Natural killer cell (primary cell): ENCODE results near the gene SMARCA4. TPM values are rescaled to one million over a fixed set of nuclear protein-coding genes. Genes with fewer than 3 reads are reported as not detected.

ENCODE experiments used
- ATAC-seq, 3 donors: fragments of 150-1000 bp in 2 of 3; fragments of 200-7000 bp in 1 of 3; cut with Tn5 transposase; 1 replicate in 1 of 3; 2 replicates in 2 of 3; pipeline ENCODE4 v1.10.0; 2021; ENCODE audit warnings: mild to moderate bottlenecking in 2 of 3, moderate library complexity in 2 of 3
- DNase-seq, 2 donors: peaks; one replicate each; pipeline versions ENCODE4 v3.0.0 to v3.0.0-alpha.2; 2013 to 2021; ENCODE audit warnings: mixed read lengths in 1 of 2
- H3K27ac ChIP-seq: one replicate; pipeline ENCODE4 v1.5.1; 2013; ENCODE audit warnings: mild to moderate bottlenecking, low read length
- H3K27me3 ChIP-seq: one replicate; pipeline ENCODE4 v1.6.1; 2013; ENCODE audit warnings: low read length; ENCODE audit not compliant: control insufficient read depth, insufficient read depth
- H3K36me3 ChIP-seq: one replicate; pipeline ENCODE4 v1.6.1; 2013; ENCODE audit warnings: low read length; ENCODE audit not compliant: control insufficient read depth, insufficient read depth
- H3K4me1 ChIP-seq: one replicate; pipeline ENCODE4 v1.6.1; 2013; ENCODE audit warnings: low read length; ENCODE audit not compliant: control insufficient read depth, insufficient read depth
- H3K4me3 ChIP-seq: one replicate; pipeline ENCODE4 v1.5.1; 2013; ENCODE audit warnings: low read length
- H3K9me3 ChIP-seq: one replicate; pipeline ENCODE4 v1.6.1; 2013; ENCODE audit warnings: low read length; ENCODE audit not compliant: control insufficient read depth, insufficient read depth
- H3K27ac Mint-ChIP-seq, 2 donors: one replicate each; pipeline ENCODE4 v1.8.0; 2022; ENCODE audit warnings: mild to moderate bottlenecking in 2 of 2, mixed read lengths in 2 of 2, moderate library complexity in 1 of 2
- H3K27me3 Mint-ChIP-seq, 2 donors: one replicate each; pipeline ENCODE4 v1.8.0; 2022; ENCODE audit warnings: low read depth in 2 of 2, mixed read lengths in 2 of 2
- H3K36me3 Mint-ChIP-seq: one replicate; pipeline ENCODE4 v1.8.0; 2022; ENCODE audit warnings: mixed read lengths
- H3K4me1 Mint-ChIP-seq, 2 donors: one replicate each; pipeline ENCODE4 v1.8.0; 2022; ENCODE audit warnings: mixed read lengths in 2 of 2
- H3K4me3 Mint-ChIP-seq: one replicate; pipeline ENCODE4 v1.8.0; 2022; ENCODE audit warnings: mild to moderate bottlenecking, moderate library complexity, mixed read lengths
- H3K9me3 Mint-ChIP-seq, 2 donors: one replicate each; pipeline ENCODE4 v1.8.0; 2022; ENCODE audit warnings: mixed read lengths in 2 of 2
- CTCF ChIP-seq: fragments of 200-600 bp; IDR thresholded peaks from one replicate; pipeline ENCODE4 v1.8.0; 2022; ENCODE audit warnings: antibody characterized with exemption
- WGBS: methylation state at CpG from one replicate; pipeline ENCODE4 v1.1.7; 2013; ENCODE audit warnings: missing lambda C conversion rate; ENCODE audit not compliant: insufficient coverage; 5-methylcytosine and 5-hydroxymethylcytosine counted together
- intact Hi-C: fragments of 100-400 bp; cut with micrococcal nuclease; formaldehyde crosslinking; loops from one replicate; pipeline ENCODE4 v1.14.2; 2022
- total RNA-seq, 4 donors: library from RNA; stranded (reverse); fragments of 120-200 nt in 1 of 4; gene quantifications; one replicate each; pipeline versions ENCODE4 v1.2.3 to v1.2.4, GENCODE V29; 2013 to 2022

SMARCA4 gene
- total RNA-seq, 3 donors from 2014 or later (not counting 1 experiment from before 2014, with no cell fraction given), result 85.4 to 96.1 (median 93.6) TPM

- no peaks in the 10 kb centered on the region for H3K27me3 Mint-ChIP-seq
- 95% methylated on average over 11 of the region's 11 CpGs for WGBS
Measured at GRCh38 chr19:10918359-10918758, 42.5 kb upstream of the SMARCA4 start.

GRCh38 chr19:10919352-10920287 lies 41.2 kb upstream of the SMARCA4 start:
- no peaks in the 10 kb centered on the region for H3K27me3 Mint-ChIP-seq
- H3K36me3 ChIP-seq, result peaks cover 27% of the 10 kb centered on the region
- H3K36me3 Mint-ChIP-seq, result no peaks in the 10 kb centered on the region
- intact Hi-C loops, result no loop called here
- no peak for TF ChIP-seq CTCF
- H3K4me1 Mint-ChIP-seq, result peaks cover 0 to 4% of the 10 kb centered on the region in 2 donors
- 92% methylated on average over 26 of the region's 26 CpGs for WGBS
- H3K27ac ChIP-seq, result no peak overlapping the region
- no peaks in the 10 kb centered on the region for H3K27me3 ChIP-seq
- H3K4me3 Mint-ChIP-seq, result no peak overlapping the region
- ATAC-seq (no peak), DNase-seq (no peak)
- H3K9me3 ChIP-seq, result no peaks in the 10 kb centered on the region
- no peaks in the 10 kb centered on the region for H3K9me3 Mint-ChIP-seq
- H3K4me3 ChIP-seq, result no peak overlapping the region
- no peaks in the 10 kb centered on the region for H3K4me1 ChIP-seq
- H3K27ac Mint-ChIP-seq, result no peak overlapping the region

More at GRCh38 chr19:10918359-10918758, 42.5 kb upstream of the SMARCA4 start:
- Histone ChIP-seq H3K27ac (no peak overlapping the region), H3K9me3 (no peaks in the 10 kb centered on the region), H3K4me1 (no peaks in the 10 kb centered on the region), H3K27me3 (no peaks in the 10 kb centered on the region), H3K36me3 (peaks cover 18% of the 10 kb centered on the region), H3K4me3 (no peak overlapping the region)
- DNase-seq (no peak), ATAC-seq (no peak)
- no peaks in the 10 kb centered on the region for H3K36me3 Mint-ChIP-seq
- H3K4me3 Mint-ChIP-seq, result no peak overlapping the region
- H3K4me1 Mint-ChIP-seq, result no peaks in the 10 kb centered on the region
- no peaks in the 10 kb centered on the region for H3K9me3 Mint-ChIP-seq
- intact Hi-C loops, result no loop called here
- no peak overlapping the region for H3K27ac Mint-ChIP-seq
- no peak for TF ChIP-seq CTCF

GRCh38 chr19:10920288-10920655 lies 40.6 kb upstream of the SMARCA4 start:
- no peak for ATAC-seq
- H3K36me3 ChIP-seq, result peaks cover 27% of the 10 kb centered on the region
- 96% methylated on average over 10 of the region's 10 CpGs for WGBS
- Mint-ChIP-seq H3K9me3 (no peaks in the 10 kb centered on the region), H3K36me3 (no peaks in the 10 kb centered on the region), H3K27me3 (no peaks in the 10 kb centered on the region), H3K4me3 (no peak overlapping the region), H3K4me1 (peaks cover 0 to 9% of the 10 kb centered on the region in 2 donors), H3K27ac (no peak overlapping the region)
- H3K4me3 ChIP-seq, result no peak overlapping the region
- no peaks in the 10 kb centered on the region for H3K4me1 ChIP-seq
- intact Hi-C loops, result no loop called here
- no peak for TF ChIP-seq CTCF
- no peaks in the 10 kb centered on the region for H3K9me3 ChIP-seq
- no peak for DNase-seq
- no peaks in the 10 kb centered on the region for H3K27me3 ChIP-seq
- no peak overlapping the region for H3K27ac ChIP-seq
